Measurements from ENCODE around the gene HSD11B1L. TPM values are rescaled to one million over a fixed set of nuclear protein-coding genes. Genes with fewer than 3 reads are reported as not detected.

The HSD11B1L gene
- total RNA-seq, 1 experiment from 2014 or later = 6.0 TPM

- Histone ChIP-seq H3K4me3 (ENCODE audit: low read depth in 2 of 2, low read length in 2 of 2) (peak overlapping the region; percentile 82 to 89), H3K27me3 (ENCODE audit: control insufficient read depth, insufficient read depth, low read length) (no peaks in the 10 kb centered on the region), H3K9me3 (ENCODE audit: control insufficient read depth, insufficient read depth, low read depth, low read length) (no peaks in the 10 kb centered on the region), H3K27ac (ENCODE audit: low read length) (peak overlapping the region; percentile 90), H3K4me1 (ENCODE audit: control insufficient read depth, insufficient read depth, low read length) (peaks cover 12% of the 10 kb centered on the region), H3K36me3 (ENCODE audit: control insufficient read depth, insufficient read depth, low read length) (peaks cover 7% of the 10 kb centered on the region; the same call in 1 of the 2 replicates)
- TF ChIP-seq SIN3A (IDR thresholded peaks at IDR 0.05; ENCODE audit: borderline replicate concordance, insufficient read depth, low read depth, low read length) = peak; percentile 57; the same call in 1 of the 2 replicates
- TF ChIP-seq POLR2AphosphoS5 (IDR thresholded peaks at IDR 0.05; ENCODE audit: low read depth, low read length) = no peak; the same call in 1 of the 2 replicates
- intact Hi-C loops (cut with micrococcal nuclease; ENCODE audit: unreplicated experiment) = loop anchor here (10.0 kb wide), 1 partner anchor 104 kb away; the partner anchor contains the start of gene DUS3L
- no peak for DNase-seq (ENCODE audit: low read depth, low spot score)
- CTCF ChIA-PET = interaction anchor here (0.7 kb wide), 1 partner anchor 102 kb away, joined by 5 read pairs; no protein-coding TSS in a partner anchor
- in situ Hi-C loops (cut with HindIII; ENCODE audit: low pct_unique_long_range_greater_than_20kb, low sequenced_read_pairs) = no loop called here
- ATAC-seq = 0 out of 2 replicates have a peak, but pooled peaks have one; percentile 1
- POLR2A ChIA-PET = interaction anchor here (0.6 kb wide), 2 partner anchors 32 to 97 kb away, joined by 3 to 7 read pairs; no protein-coding TSS in a partner anchor
- TSS peak; percentile 97 for BruUV-seq (replicated peaks)
Measured at GRCh38 chr19:5690955-5691821, 10.4 kb downstream of the HSD11B1L start.

- intact Hi-C loops (cut with micrococcal nuclease; ENCODE audit: unreplicated experiment) (loop anchor here (10.0 kb wide), 1 partner anchor 103 kb away; the partner anchor contains the start of gene DUS3L), in situ Hi-C loops (cut with HindIII; ENCODE audit: low pct_unique_long_range_greater_than_20kb, low sequenced_read_pairs) (no loop called here)
- peak overlapping the region; percentile 90 for H3K27ac ChIP-seq (ENCODE audit: low read length)
- ATAC-seq (no peak), DNase-seq (ENCODE audit: low read depth, low spot score) (no peak)
- peaks cover 7% of the 10 kb centered on the region; the same call in 1 of the 2 replicates for H3K36me3 ChIP-seq (ENCODE audit: control insufficient read depth, insufficient read depth, low read length)
- TF ChIP-seq CTCF (IDR thresholded peaks at IDR 0.05) (no peak), SIN3A (IDR thresholded peaks at IDR 0.05; ENCODE audit: borderline replicate concordance, insufficient read depth, low read depth, low read length) (peak; percentile 50; the same call in 1 of the 2 replicates)
- H3K4me1 ChIP-seq (ENCODE audit: control insufficient read depth, insufficient read depth, low read length) = peaks cover 12% of the 10 kb centered on the region
- no peaks in the 10 kb centered on the region for H3K9me3 ChIP-seq (ENCODE audit: control insufficient read depth, insufficient read depth, low read depth, low read length)
- POLR2A ChIA-PET = interaction anchor here (0.6 kb wide), 2 partner anchors 96 to 110 kb away, joined by 6 to 7 read pairs; no protein-coding TSS in a partner anchor
- CTCF ChIA-PET = no interaction called here
- BruUV-seq (replicated peaks) = no TSS peak
- H3K27me3 ChIP-seq (ENCODE audit: control insufficient read depth, insufficient read depth, low read length) = no peaks in the 10 kb centered on the region
- H3K4me3 ChIP-seq (ENCODE audit: low read depth in 2 of 2, low read length in 2 of 2) = peak overlapping the region; percentile 82 to 89
Measured at GRCh38 chr19:5691822-5692722, 11.2 kb downstream of the HSD11B1L start.

DNA sequence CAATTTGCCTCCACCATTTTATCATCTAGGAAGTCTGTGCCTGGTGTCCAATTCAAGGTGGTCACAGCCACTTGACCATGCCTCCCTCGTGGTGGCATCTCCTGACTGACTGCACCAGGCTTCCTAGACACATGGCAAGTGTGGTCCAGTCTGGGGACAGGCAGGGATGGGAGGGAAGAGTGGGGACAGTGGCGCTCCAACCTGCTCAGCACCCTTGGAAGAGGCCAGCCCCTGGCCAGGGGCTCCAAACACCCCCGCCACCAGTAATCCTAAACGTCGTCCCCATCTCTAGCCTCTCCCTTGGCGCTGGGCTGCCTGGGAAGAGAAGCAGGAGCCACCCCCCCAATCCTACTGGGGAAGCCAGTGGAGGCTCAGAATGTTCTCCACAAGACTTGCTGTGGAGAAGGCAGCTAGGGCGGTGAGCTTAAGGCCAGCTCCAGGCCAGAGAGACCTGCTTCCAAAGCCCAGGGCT, 11.9 kb downstream of the HSD11B1L start:
- H3K9me3 ChIP-seq (ENCODE audit: control insufficient read depth, insufficient read depth, low read depth, low read length) = no peaks in the 10 kb centered on the region
- TF ChIP-seq, protein P1, sequence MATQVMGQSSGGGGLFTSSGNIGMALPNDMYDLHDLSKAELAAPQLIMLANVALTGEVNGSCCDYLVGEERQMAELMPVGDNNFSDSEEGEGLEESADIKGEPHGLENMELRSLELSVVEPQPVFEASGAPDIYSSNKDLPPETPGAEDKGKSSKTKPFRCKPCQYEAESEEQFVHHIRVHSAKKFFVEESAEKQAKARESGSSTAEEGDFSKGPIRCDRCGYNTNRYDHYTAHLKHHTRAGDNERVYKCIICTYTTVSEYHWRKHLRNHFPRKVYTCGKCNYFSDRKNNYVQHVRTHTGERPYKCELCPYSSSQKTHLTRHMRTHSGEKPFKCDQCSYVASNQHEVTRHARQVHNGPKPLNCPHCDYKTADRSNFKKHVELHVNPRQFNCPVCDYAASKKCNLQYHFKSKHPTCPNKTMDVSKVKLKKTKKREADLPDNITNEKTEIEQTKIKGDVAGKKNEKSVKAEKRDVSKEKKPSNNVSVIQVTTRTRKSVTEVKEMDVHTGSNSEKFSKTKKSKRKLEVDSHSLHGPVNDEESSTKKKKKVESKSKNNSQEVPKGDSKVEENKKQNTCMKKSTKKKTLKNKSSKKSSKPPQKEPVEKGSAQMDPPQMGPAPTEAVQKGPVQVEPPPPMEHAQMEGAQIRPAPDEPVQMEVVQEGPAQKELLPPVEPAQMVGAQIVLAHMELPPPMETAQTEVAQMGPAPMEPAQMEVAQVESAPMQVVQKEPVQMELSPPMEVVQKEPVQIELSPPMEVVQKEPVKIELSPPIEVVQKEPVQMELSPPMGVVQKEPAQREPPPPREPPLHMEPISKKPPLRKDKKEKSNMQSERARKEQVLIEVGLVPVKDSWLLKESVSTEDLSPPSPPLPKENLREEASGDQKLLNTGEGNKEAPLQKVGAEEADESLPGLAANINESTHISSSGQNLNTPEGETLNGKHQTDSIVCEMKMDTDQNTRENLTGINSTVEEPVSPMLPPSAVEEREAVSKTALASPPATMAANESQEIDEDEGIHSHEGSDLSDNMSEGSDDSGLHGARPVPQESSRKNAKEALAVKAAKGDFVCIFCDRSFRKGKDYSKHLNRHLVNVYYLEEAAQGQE (IDR thresholded peaks at IDR 0.05; ENCODE audit: insufficient read depth in 1 of 2, low read depth in 2 of 2, low read length in 1 of 2) = no peak
- no peak for TF ChIP-seq TCF7L2 (IDR thresholded peaks at IDR 0.05; ENCODE audit: low read depth, low read length)
- no peak for TF ChIP-seq CTCF (IDR thresholded peaks at IDR 0.05)
- TF ChIP-seq POLR2AphosphoS5 (IDR thresholded peaks at IDR 0.05; ENCODE audit: low read depth, low read length) = no peak
- TF ChIP-seq SIN3A (IDR thresholded peaks at IDR 0.05; ENCODE audit: borderline replicate concordance, insufficient read depth, low read depth, low read length) = no peak
- H3K27ac ChIP-seq (ENCODE audit: low read length) = peak overlapping the region; percentile 90
- POLR2A ChIA-PET = interaction anchor here (0.6 kb wide), 1 partner anchor 109 kb away, joined by 6 read pairs; no protein-coding TSS in a partner anchor
- peaks cover 7% of the 10 kb centered on the region; the same call in 1 of the 2 replicates for H3K36me3 ChIP-seq (ENCODE audit: control insufficient read depth, insufficient read depth, low read length)
- no TSS peak for BruUV-seq (replicated peaks)
- DNase-seq (ENCODE audit: low read depth, low spot score) (no peak), ATAC-seq (peak; percentile 0; the same call in 1 of the 2 replicates)
- CTCF ChIA-PET = no interaction called here
- peak overlapping the region in 1 of 2 experiments; percentile 82; a peak in 1 of 4 replicates for H3K4me3 ChIP-seq (ENCODE audit: low read depth in 2 of 2, low read length in 2 of 2)
- in situ Hi-C loops (cut with HindIII; ENCODE audit: low pct_unique_long_range_greater_than_20kb, low sequenced_read_pairs) (no loop called here), intact Hi-C loops (cut with micrococcal nuclease; ENCODE audit: unreplicated experiment) (loop anchor here (10.0 kb wide), 1 partner anchor 102 kb away; the partner anchor contains the start of gene DUS3L)
- peaks cover 12% of the 10 kb centered on the region for H3K4me1 ChIP-seq (ENCODE audit: control insufficient read depth, insufficient read depth, low read length)
- no peaks in the 10 kb centered on the region for H3K27me3 ChIP-seq (ENCODE audit: control insufficient read depth, insufficient read depth, low read length)
